Testis (tissue), 3 donors: ENCODE measurements around the gene KCNQ1. TPM values are rescaled to one million over a fixed set of nuclear protein-coding genes. Genes with fewer than 3 reads are reported as not detected.
A peak's percentile ranks its signal among the peaks of the same experiment; 100 is the strongest.

Experiments
- DNase-seq: peaks from one replicate; pipeline ENCODE4 v3.0.0-alpha.2; 2019
- H3K27ac ChIP-seq, 2 donors: fragments of 200-600 bp; sonication (generic); one replicate each; pipeline ENCODE4 v1.5.1; 2019
- H3K27me3 ChIP-seq: fragments of 200-600 bp; sonication (generic); one replicate; pipeline ENCODE4 v1.5.1; 2019
- H3K36me3 ChIP-seq: fragments of 200-600 bp; sonication (generic); one replicate; pipeline ENCODE4 v1.5.1; 2017; ENCODE audit warnings: low read depth; ENCODE audit errors: missing control alignments
- H3K4me1 ChIP-seq: fragments of 200-600 bp; sonication (generic); one replicate; pipeline ENCODE4 v1.5.1; 2019
- H3K4me3 ChIP-seq, 2 donors: fragments of 200-600 bp; sonication (generic); one replicate each; pipeline ENCODE4 v1.5.1; 2017 to 2019
- H3K9me3 ChIP-seq: fragments of 200-600 bp; sonication (generic); one replicate; pipeline ENCODE4 v1.5.1; 2017
- CTCF ChIP-seq, 3 experiments: fragments of 450-650 bp in 2 of 3; fragments of 200-600 bp in 1 of 3; sonication (generic) in 1 of 3; IDR thresholded peaks; one replicate each; pipeline ENCODE4 v1.5.1; 2016 to 2019; ENCODE audit warnings: antibody characterized with exemption in 3 of 3, mild to moderate bottlenecking in 2 of 3, moderate library complexity in 1 of 3
- POLR2A ChIP-seq: fragments of 450-650 bp; IDR thresholded peaks from one replicate; pipeline ENCODE4 v1.6.1; 2017; ENCODE audit warnings: antibody characterized with exemption, mild to moderate bottlenecking, moderate library complexity
- WGBS, 2 donors: methylation state at CpG; one replicate each; pipeline ENCODE4 v1.1.5; 2018; 5-methylcytosine and 5-hydroxymethylcytosine counted together
- intact Hi-C: fragments of 100-400 bp; cut with DNase I; formaldehyde crosslinking; loops from one replicate; pipeline ENCODE4 v1.15.1; 2023; ENCODE audit warnings: low total_unique reads
- polyA plus RNA-seq: library from polyadenylated mRNA; stranded (reverse); fragments of 350-450 nt; fragmentation: Illumina TruSeq; extraction: RNeasy Lipid Tissue Mini Kit (QIAGEN cat#74804); gene quantifications from one replicate; pipeline ENCODE4 v1.2.3, GENCODE V29; 2014; ENCODE audit warnings: low read depth, low replicate concordance; ENCODE audit not compliant: insufficient read depth
- total RNA-seq, 2 donors: library from RNA; depleted of rRNA; stranded (reverse); fragments of >200 nt; gene quantifications; one replicate each; pipeline ENCODE4 v1.2.3, GENCODE V29; 2016

Gene KCNQ1
- total and polyA plus RNA-seq, 3 donors from 2014 or later = 6.0 to 24.2 (median 12.8) TPM

GRCh38 chr11:2466069-2466801 lies 21.4 kb downstream of the KCNQ1 start:
- intact Hi-C loops = no loop called here
- H3K4me1 ChIP-seq = peaks cover 37% of the 10 kb centered on the region
- H3K27me3 ChIP-seq = no peaks in the 10 kb centered on the region
- peak; percentile 6 for DNase-seq
- H3K36me3 ChIP-seq = no peaks in the 10 kb centered on the region
- H3K9me3 ChIP-seq = no peaks in the 10 kb centered on the region
- H3K4me3 ChIP-seq = no peak overlapping the region
- TF ChIP-seq CTCF (IDR thresholded peaks at IDR 0.05) (no peak), POLR2A (no peak)
- H3K27ac ChIP-seq = no peak overlapping the region
- WGBS, 2 donors = 85 to 100% methylated on average over 1 to 9 of the region's 9 CpGs

GRCh38 chr11:2466869-2467694 lies 22.3 kb downstream of the KCNQ1 start:
- intact Hi-C loops = no loop called here
- no peak overlapping the region for H3K27ac ChIP-seq
- 87 to 89% methylated on average over 9 to 15 of the region's 16 CpGs for WGBS, 2 donors

GRCh38 chr11:2467695-2468055 lies 22.9 kb downstream of the KCNQ1 start:
- Histone ChIP-seq H3K27ac (no peak overlapping the region), H3K4me1 (peaks cover 24% of the 10 kb centered on the region), H3K36me3 (no peaks in the 10 kb centered on the region), H3K27me3 (no peaks in the 10 kb centered on the region), H3K4me3 (no peak overlapping the region), H3K9me3 (no peaks in the 10 kb centered on the region)
- WGBS, 2 donors = 89% methylated on average over 7 of the region's 7 CpGs; no CpG with 5 or more reads in 1 of the 2 donors
- intact Hi-C loops = no loop called here
- no peak for TF ChIP-seq CTCF (IDR thresholded peaks at IDR 0.05)
- TF ChIP-seq POLR2A = no peak
- no peak for DNase-seq

More at GRCh38 chr11:2466869-2467694, 22.3 kb downstream of the KCNQ1 start:
- Histone ChIP-seq H3K27me3 (no peaks in the 10 kb centered on the region), H3K4me3 (no peak overlapping the region), H3K9me3 (no peaks in the 10 kb centered on the region), H3K36me3 (no peaks in the 10 kb centered on the region), H3K4me1 (peaks cover 29% of the 10 kb centered on the region)
- peak; percentile 21 for DNase-seq
- TF ChIP-seq CTCF (IDR thresholded peaks at IDR 0.05) (no peak), POLR2A (no peak)

GRCh38 chr11:2468363-2469235 lies 23.8 kb downstream of the KCNQ1 start:
- H3K36me3 ChIP-seq = no peaks in the 10 kb centered on the region
- intact Hi-C loops = no loop called here

More at GRCh38 chr11:2468363-2469235, 23.8 kb downstream of the KCNQ1 start:
- Histone ChIP-seq H3K27ac (no peak overlapping the region), H3K4me1 (peaks cover 18% of the 10 kb centered on the region), H3K4me3 (no peak overlapping the region), H3K27me3 (no peaks in the 10 kb centered on the region), H3K9me3 (no peaks in the 10 kb centered on the region)
- TF ChIP-seq CTCF (IDR thresholded peaks at IDR 0.05) = no peak
- TF ChIP-seq POLR2A = no peak
- WGBS, 2 donors = 88% methylated on average over 21 of the region's 21 CpGs
- DNase-seq = peak; percentile 11
